Endothelial cell of umbilical vein (primary cell): Measurements from ENCODE around the gene TNFRSF8. TPM values are rescaled to one million over a fixed set of nuclear protein-coding genes. Genes with fewer than 3 reads are reported as not detected.

Experiments
- BruUV-seq: library from RNA; stranded (reverse); fragments of 400-500 nt; replicated peaks from 2 replicates; lab custom pipeline; 2021; lab: Mats Ljungman, UMichigan
- CTCF ChIA-PET: fragments of 300-600, 350-600 bp; sonication (Branson Sonifier 250); formaldehyde crosslinking; loops from one replicate; lab custom pipeline; 2021; ENCODE audit warnings: antibody characterized with exemption, inconsistent platforms; lab: Charles Lee
- POLR2A ChIA-PET: fragments of 300-600, 350-600 bp; sonication (Branson Sonifier 250); formaldehyde crosslinking; loops from one replicate; lab custom pipeline; 2021; ENCODE audit warnings: antibody characterized with exemption, inconsistent platforms; lab: Charles Lee
- DNase-seq: peaks from one replicate; pipeline ENCODE4 v3.0.0-alpha.2; 2011; ENCODE audit warnings: low read depth, low spot score
- FAIRE-seq: peaks from 2 replicates; lab custom pipeline; 2011; peaks lifted over from hg19 to GRCh38; lab: Jason Lieb, UNC
- H2AFZ ChIP-seq: 2 replicates; pipeline ENCODE4 v1.6.0; 2012; ENCODE audit warnings: low read depth, low read length, control low read depth, inconsistent platforms
- H3K27ac ChIP-seq: 2 replicates; pipeline ENCODE4 v1.5.1; 2011; ENCODE audit warnings: low read depth, mild to moderate bottlenecking, control low read depth, low read length, moderate library complexity; ENCODE audit not compliant: insufficient read depth
- H3K27me3 ChIP-seq, 2 experiments: 2 replicates each; pipeline versions ENCODE4 v1.6.0 to v1.6.1; 2011; ENCODE audit warnings: low read length in 2 of 2, mixed read lengths in 1 of 2; ENCODE audit not compliant: control insufficient read depth in 2 of 2, insufficient read depth in 2 of 2
- H3K36me3 ChIP-seq, 2 experiments: 2 replicates in 1 of 2; 3 replicates in 1 of 2; pipeline ENCODE4 v1.5.1; 2011; ENCODE audit warnings: low read length in 2 of 2, mild to moderate bottlenecking in 1 of 2, moderate library complexity in 1 of 2; ENCODE audit not compliant: control insufficient read depth in 2 of 2, insufficient read depth in 2 of 2; ENCODE audit errors: extremely low read depth in 1 of 2
- H3K4me1 ChIP-seq: 3 replicates; pipeline ENCODE4 v1.5.1; 2011; ENCODE audit warnings: mild to moderate bottlenecking, low read length; ENCODE audit not compliant: control insufficient read depth, insufficient read depth; ENCODE audit errors: extremely low read depth
- H3K4me2 ChIP-seq: 2 replicates; pipeline ENCODE4 v1.6.1; 2011; ENCODE audit warnings: low read length, control low read depth, mixed read lengths; ENCODE audit not compliant: insufficient read depth
- H3K4me3 ChIP-seq, 3 experiments: fragments of 200-600 bp in 1 of 3; sonication (generic), shearing (Covaris generic) in 1 of 3; replicated peaks in 1 of 3; 2 replicates each; pipeline ENCODE4 v1.5.1; 2011 to 2016; ENCODE audit warnings: control low read depth in 3 of 3, low read length in 3 of 3, mild to moderate bottlenecking in 2 of 3, inconsistent platforms in 1 of 3, low read depth in 1 of 3, moderate library complexity in 1 of 3; ENCODE audit not compliant: insufficient read depth in 1 of 3
- H3K79me2 ChIP-seq: 2 replicates; pipeline ENCODE4 v1.6.0; 2012; ENCODE audit warnings: low read length, inconsistent platforms; ENCODE audit not compliant: control insufficient read depth, insufficient read depth
- H3K9ac ChIP-seq: replicated peaks from 2 replicates; pipeline ENCODE3; 2011; ENCODE audit warnings: low read length, control low read depth; ENCODE audit not compliant: insufficient read depth; ENCODE audit errors: extremely low read depth
- H3K9me1 ChIP-seq: replicated peaks from 3 replicates; pipeline ENCODE4 v1.6.0; 2011; ENCODE audit warnings: mild to moderate bottlenecking, low read length; ENCODE audit not compliant: control insufficient read depth, insufficient read depth; ENCODE audit errors: extremely low read depth
- H3K9me3 ChIP-seq: replicated peaks from 2 replicates; pipeline ENCODE4 v1.5.1; 2012; ENCODE audit warnings: low read length, inconsistent platforms; ENCODE audit not compliant: control insufficient read depth, insufficient read depth
- H4K20me1 ChIP-seq: replicated peaks from 2 replicates; pipeline ENCODE3; 2011; ENCODE audit warnings: mild to moderate bottlenecking, low read length; ENCODE audit not compliant: control insufficient read depth, insufficient read depth; ENCODE audit errors: extremely low read depth
- CTCF ChIP-seq, 2 donors: IDR thresholded peaks; 1 replicate in 1 of 2; 2 replicates in 1 of 2; pipeline ENCODE4 v1.5.1; 2011; ENCODE audit warnings: low read length in 2 of 2, mild to moderate bottlenecking in 2 of 2, moderate library complexity in 2 of 2, control low read depth in 1 of 2, inconsistent platforms in 1 of 2, low read depth in 1 of 2; ENCODE audit not compliant: insufficient read depth in 1 of 2; ENCODE audit errors: extremely low read depth in 1 of 2
- EZH2 ChIP-seq: IDR thresholded peaks from 2 replicates; pipeline ENCODE4 v1.6.1; 2012; ENCODE audit warnings: borderline replicate concordance, low read depth, mild to moderate bottlenecking, moderate library complexity, low read length, inconsistent platforms; ENCODE audit not compliant: severe bottlenecking
- FOS ChIP-seq: IDR thresholded peaks from 2 replicates; pipeline ENCODE4 v1.6.1; 2011; ENCODE audit warnings: mild to moderate bottlenecking, low read length, moderate library complexity, borderline replicate concordance; ENCODE audit not compliant: insufficient read depth
- GATA2 ChIP-seq: IDR thresholded peaks from 2 replicates; pipeline ENCODE4 v1.7.0; 2011; ENCODE audit warnings: low read depth, mild to moderate bottlenecking, moderate library complexity, mixed read lengths, low read length; ENCODE audit not compliant: insufficient read length, insufficient read depth
- JUN ChIP-seq: IDR thresholded peaks from 2 replicates; pipeline ENCODE4 v1.6.1; 2011; ENCODE audit warnings: borderline replicate concordance, low read depth; ENCODE audit not compliant: insufficient read length, insufficient read depth
- MAX ChIP-seq: IDR thresholded peaks from 2 replicates; pipeline ENCODE4 v1.6.1; 2011; ENCODE audit not compliant: insufficient read depth, insufficient read length
- MYC ChIP-seq: IDR thresholded peaks from one replicate; pipeline ENCODE4 v1.6.1; 2011; ENCODE audit warnings: mild to moderate bottlenecking, low read depth, low read length
- POLR2A ChIP-seq: IDR thresholded peaks from 2 replicates; pipeline ENCODE4 v1.6.1; 2012; ENCODE audit warnings: low read depth, mild to moderate bottlenecking, control low read depth, low read length
- POLR2AphosphoS5 ChIP-seq: IDR thresholded peaks from 2 replicates; pipeline ENCODE4 v1.6.1; 2012; ENCODE audit warnings: low read depth, mild to moderate bottlenecking, control low read depth, low read length, moderate library complexity; ENCODE audit not compliant: insufficient read depth
- dilution Hi-C: fragments of 300-500 bp; cut with MboI; formaldehyde crosslinking; loops from one replicate; pipeline ENCODE4 v1.15.0; 2019; ENCODE audit warnings: low sequenced_read_pairs; ENCODE audit not compliant: extremely low pct_ligation_motif_present
- intact Hi-C: fragments of 100-400 bp; cut with micrococcal nuclease; formaldehyde crosslinking; loops from one replicate; pipeline ENCODE4 v1.10.0; 2022
- polyA plus RNA-seq, 4 experiments: library from polyadenylated mRNA; depleted of rRNA in 3 of 4; stranded (reverse) in 3 of 4; unstranded in 1 of 4; fragments of >200 nt; gene quantifications; 2 replicates each; pipeline versions ENCODE4 v1.2.1 to v1.2.3, GENCODE V29; 2011 to 2012; ENCODE audit warnings: missing spikeins in 1 of 4
- total RNA-seq: library from RNA; stranded (reverse); gene quantifications from 2 replicates; pipeline ENCODE4 v1.2.3, GENCODE V29; 2021

Gene TNFRSF8
- total and polyA plus RNA-seq, 2 donors (not counting 3 experiments of a cell fraction or from before 2014, with no cell fraction given): 0.47 TPM; not detected in 1

GRCh38 chr1:12121212-12122003 is 58.3 kb downstream of the TNFRSF8 start:
- Histone ChIP-seq H4K20me1 (no peaks in the 10 kb centered on the region), H3K79me2 (no peaks in the 10 kb centered on the region), H3K4me3 (no peak overlapping the region), H3K9ac (no peak overlapping the region), H3K9me1 (no peaks in the 10 kb centered on the region), H3K4me2 (no peak overlapping the region), H3K9me3 (no peaks in the 10 kb centered on the region), H3K4me1 (peaks cover 9% of the 10 kb centered on the region), H3K27ac (no peak overlapping the region), H3K27me3 (peaks cover 0 to 3% of the 10 kb centered on the region in 2 experiments), H2AFZ (no peak overlapping the region), H3K36me3 (no peaks in the 10 kb centered on the region)
- BruUV-seq: no TSS peak
- intact Hi-C loops (no loop called here), dilution Hi-C loops (no loop called here)
- CTCF ChIA-PET: interaction anchor here (0.9 to 11.8 kb wide), 5 partner anchors 11 to 155 kb away, joined by 3 to 537 read pairs (median 3); no protein-coding TSS in a partner anchor
- POLR2A ChIA-PET: no interaction called here
- TF ChIP-seq CTCF (IDR thresholded peaks at IDR 0.05; ENCODE audit: extremely low read depth in 1 of 2, insufficient read depth in 1 of 2, low read depth in 1 of 2, low read length in 2 of 2) (no peak), MYC (no peak), MAX (no peak), GATA2 (no peak), POLR2AphosphoS5 (no peak), EZH2 (no peak), POLR2A (no peak), FOS (no peak), JUN (no peak)
- FAIRE-seq (no peak), DNase-seq (no peak)
